ENCODE measurements around the gene GRIK5. TPM values are rescaled to one million over a fixed set of nuclear protein-coding genes. Genes with fewer than 3 reads are reported as not detected.

The GRIK5 gene
- total and polyA plus RNA-seq, 4 donors: 0.09 to 0.42 (median 0.17) TPM; not detected in 1

DNA sequence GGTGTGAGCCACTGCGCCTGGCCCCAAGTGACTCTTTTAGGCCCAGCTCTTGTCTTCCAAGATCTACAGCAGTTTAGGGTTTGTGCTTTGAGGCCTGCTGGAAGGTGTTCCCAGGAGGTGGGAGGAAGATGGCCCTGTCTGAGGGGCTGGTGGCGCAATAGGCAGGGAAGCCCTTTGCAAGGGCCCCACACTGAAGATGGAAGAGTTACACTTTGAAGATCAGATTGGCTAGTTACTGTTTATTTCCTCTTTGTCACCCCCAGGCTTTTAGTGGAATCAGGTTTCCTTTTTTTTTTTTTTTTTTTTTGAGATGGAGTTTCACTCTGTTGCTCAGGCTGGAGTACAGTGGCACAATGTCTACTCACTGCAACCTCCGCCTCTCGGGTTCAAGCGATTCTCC, 109.0 kb downstream of the GRIK5 start:
- H3K9me3 ChIP-seq (ENCODE audit: control insufficient read depth in 4 of 4, low read length in 3 of 4): no peaks in the 10 kb centered on the region
- peaks cover 0 to 14% (median 8%) of the 10 kb centered on the region in 4 donors for H3K4me1 ChIP-seq (ENCODE audit: control insufficient read depth in 4 of 4, insufficient read depth in 4 of 4, low read length in 3 of 4)
- no peak overlapping the region for H3K9ac ChIP-seq (ENCODE audit: low read depth in 1 of 2, low read length in 2 of 2)
- no peak for DNase-seq (ENCODE audit: low spot score)
- peaks cover 0 to 4% (median 1%) of the 10 kb centered on the region in 4 donors for H3K36me3 ChIP-seq (ENCODE audit: control insufficient read depth in 4 of 4, insufficient read depth in 3 of 4, low read depth in 1 of 4, low read length in 3 of 4)
- H3K27ac ChIP-seq (ENCODE audit: low read depth in 1 of 2, low read length in 2 of 2): no peak overlapping the region
- no peak for TF ChIP-seq GABPA (IDR thresholded peaks at IDR 0.05 in 1 of 2, conservative IDR thresholded peaks at IDR 0.05 in 1 of 2)
- TF ChIP-seq TAF1 (conservative IDR thresholded peaks at IDR 0.05): no peak
- TF ChIP-seq, protein P1, sequence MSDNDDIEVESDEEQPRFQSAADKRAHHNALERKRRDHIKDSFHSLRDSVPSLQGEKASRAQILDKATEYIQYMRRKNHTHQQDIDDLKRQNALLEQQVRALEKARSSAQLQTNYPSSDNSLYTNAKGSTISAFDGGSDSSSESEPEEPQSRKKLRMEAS (IDR thresholded peaks at IDR 0.05): no peak
- TF ChIP-seq ZBTB33 (IDR thresholded peaks at IDR 0.05): no peak
- no peak for TF ChIP-seq YY1 (IDR thresholded peaks at IDR 0.05)
- no peak for TF ChIP-seq ATF3 (IDR thresholded peaks at IDR 0.05)
- no peak for TF ChIP-seq SP1 (IDR thresholded peaks at IDR 0.05)
- TF ChIP-seq RXRA (IDR thresholded peaks at IDR 0.05): no peak
- TF ChIP-seq FOXA2 (IDR thresholded peaks at IDR 0.05): no peak
- WGBS: 97% methylated on average over 5 of the region's 5 CpGs
- no peak overlapping the region for H3K4me3 ChIP-seq (ENCODE audit: low read depth in 1 of 3, low read length in 3 of 3)
- H3K27me3 ChIP-seq (ENCODE audit: control insufficient read depth in 4 of 4, insufficient read depth in 4 of 4, low read length in 3 of 4): no peaks in the 10 kb centered on the region

DNA sequence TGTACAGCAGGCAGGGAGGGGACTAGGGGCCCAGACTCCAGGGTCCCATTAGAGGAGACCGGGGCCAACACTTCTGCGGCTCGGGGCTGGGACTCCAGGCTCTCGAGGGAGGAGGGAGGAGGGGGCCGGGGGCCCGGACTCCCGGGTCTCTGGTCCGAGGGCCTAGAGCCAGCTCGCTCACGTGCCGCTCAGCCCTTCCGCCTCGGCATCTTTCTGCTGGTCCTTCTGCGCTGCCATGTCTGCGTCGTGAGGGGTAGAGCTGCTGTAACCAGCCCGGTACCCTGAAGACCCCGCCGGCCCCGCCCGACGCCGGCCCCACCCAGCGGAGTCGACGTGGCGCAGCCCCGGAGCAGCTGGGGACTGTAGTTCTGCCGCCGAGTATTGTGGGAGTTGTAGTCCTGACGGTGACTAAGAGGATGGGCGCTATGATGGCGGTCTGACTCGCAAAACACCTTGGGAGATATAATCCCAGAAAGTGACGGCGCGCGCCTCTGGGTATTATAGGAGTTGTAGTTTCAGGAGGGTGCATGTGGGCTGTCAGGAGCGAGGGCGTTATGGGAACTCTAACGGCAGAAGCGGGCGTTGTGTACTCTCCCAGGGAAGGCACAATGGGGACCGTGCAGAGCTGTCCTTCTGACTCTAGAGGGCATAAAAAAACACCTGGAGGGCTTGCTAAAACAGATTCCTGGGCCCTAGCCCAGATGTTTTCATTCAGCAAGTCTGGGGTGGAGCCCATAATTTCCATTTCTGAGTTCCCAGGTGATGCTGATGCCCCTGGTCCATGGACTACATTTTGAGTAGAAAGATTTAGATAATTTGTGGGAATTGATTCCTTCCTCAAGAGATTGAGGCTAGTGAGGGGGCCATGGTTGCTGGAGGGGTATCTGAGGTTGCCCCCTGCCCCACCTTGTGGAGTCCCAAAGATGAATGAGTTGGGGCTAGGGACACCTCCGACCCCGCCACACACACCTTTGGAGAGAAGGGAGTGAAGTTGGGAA, 110.7 kb downstream of the GRIK5 start, which contains the start of gene RABAC1:
TSS of gene RABAC1 (minus strand) at position 266 of the 998 bp plus-strand sequence. CDS start at position 237, 29 bp downstream.
- Histone ChIP-seq H3K9ac (ENCODE audit: low read depth in 1 of 2, low read length in 2 of 2) (peak within 1 kb of the TSS; percentile 10 to 30), H3K9me3 (ENCODE audit: control insufficient read depth in 4 of 4, low read length in 3 of 4) (no peaks in the 10 kb centered on the region), H3K4me3 (ENCODE audit: low read depth in 1 of 3, low read length in 3 of 3) (peak within 1 kb of the TSS; percentile 62 to 86 (median 86)), H3K36me3 (ENCODE audit: control insufficient read depth in 4 of 4, insufficient read depth in 3 of 4, low read depth in 1 of 4, low read length in 3 of 4) (peaks cover 0 to 6% (median 2%) of the 10 kb centered on the region in 4 donors), H3K27me3 (ENCODE audit: control insufficient read depth in 4 of 4, insufficient read depth in 4 of 4, low read length in 3 of 4) (no peaks in the 10 kb centered on the region), H3K27ac (ENCODE audit: low read depth in 1 of 2, low read length in 2 of 2) (peak within 1 kb of the TSS; percentile 80), H3K4me1 (ENCODE audit: control insufficient read depth in 4 of 4, insufficient read depth in 4 of 4, low read length in 3 of 4) (peaks cover 0 to 14% (median 8%) of the 10 kb centered on the region in 4 donors)
- no peak for TF ChIP-seq FOXA1 (IDR thresholded peaks at IDR 0.05)
- TF ChIP-seq, protein P2, sequence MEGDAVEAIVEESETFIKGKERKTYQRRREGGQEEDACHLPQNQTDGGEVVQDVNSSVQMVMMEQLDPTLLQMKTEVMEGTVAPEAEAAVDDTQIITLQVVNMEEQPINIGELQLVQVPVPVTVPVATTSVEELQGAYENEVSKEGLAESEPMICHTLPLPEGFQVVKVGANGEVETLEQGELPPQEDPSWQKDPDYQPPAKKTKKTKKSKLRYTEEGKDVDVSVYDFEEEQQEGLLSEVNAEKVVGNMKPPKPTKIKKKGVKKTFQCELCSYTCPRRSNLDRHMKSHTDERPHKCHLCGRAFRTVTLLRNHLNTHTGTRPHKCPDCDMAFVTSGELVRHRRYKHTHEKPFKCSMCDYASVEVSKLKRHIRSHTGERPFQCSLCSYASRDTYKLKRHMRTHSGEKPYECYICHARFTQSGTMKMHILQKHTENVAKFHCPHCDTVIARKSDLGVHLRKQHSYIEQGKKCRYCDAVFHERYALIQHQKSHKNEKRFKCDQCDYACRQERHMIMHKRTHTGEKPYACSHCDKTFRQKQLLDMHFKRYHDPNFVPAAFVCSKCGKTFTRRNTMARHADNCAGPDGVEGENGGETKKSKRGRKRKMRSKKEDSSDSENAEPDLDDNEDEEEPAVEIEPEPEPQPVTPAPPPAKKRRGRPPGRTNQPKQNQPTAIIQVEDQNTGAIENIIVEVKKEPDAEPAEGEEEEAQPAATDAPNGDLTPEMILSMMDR (IDR thresholded peaks at IDR 0.05; ENCODE audit: low read depth, low read length, missing input control): no peak
- peak; percentile 16 for TF ChIP-seq TAF1 (conservative IDR thresholded peaks at IDR 0.05)
- peak; percentile 97 for TF ChIP-seq YY1 (IDR thresholded peaks at IDR 0.05)
- peak; percentile 48 for TF ChIP-seq ZBTB33 (IDR thresholded peaks at IDR 0.05)
- peak in 1 of 2 donors; percentile 30 for TF ChIP-seq JUND (IDR thresholded peaks at IDR 0.05)
- TF ChIP-seq NR2F2 (IDR thresholded peaks at IDR 0.05): no peak
- TF ChIP-seq, protein P3, sequence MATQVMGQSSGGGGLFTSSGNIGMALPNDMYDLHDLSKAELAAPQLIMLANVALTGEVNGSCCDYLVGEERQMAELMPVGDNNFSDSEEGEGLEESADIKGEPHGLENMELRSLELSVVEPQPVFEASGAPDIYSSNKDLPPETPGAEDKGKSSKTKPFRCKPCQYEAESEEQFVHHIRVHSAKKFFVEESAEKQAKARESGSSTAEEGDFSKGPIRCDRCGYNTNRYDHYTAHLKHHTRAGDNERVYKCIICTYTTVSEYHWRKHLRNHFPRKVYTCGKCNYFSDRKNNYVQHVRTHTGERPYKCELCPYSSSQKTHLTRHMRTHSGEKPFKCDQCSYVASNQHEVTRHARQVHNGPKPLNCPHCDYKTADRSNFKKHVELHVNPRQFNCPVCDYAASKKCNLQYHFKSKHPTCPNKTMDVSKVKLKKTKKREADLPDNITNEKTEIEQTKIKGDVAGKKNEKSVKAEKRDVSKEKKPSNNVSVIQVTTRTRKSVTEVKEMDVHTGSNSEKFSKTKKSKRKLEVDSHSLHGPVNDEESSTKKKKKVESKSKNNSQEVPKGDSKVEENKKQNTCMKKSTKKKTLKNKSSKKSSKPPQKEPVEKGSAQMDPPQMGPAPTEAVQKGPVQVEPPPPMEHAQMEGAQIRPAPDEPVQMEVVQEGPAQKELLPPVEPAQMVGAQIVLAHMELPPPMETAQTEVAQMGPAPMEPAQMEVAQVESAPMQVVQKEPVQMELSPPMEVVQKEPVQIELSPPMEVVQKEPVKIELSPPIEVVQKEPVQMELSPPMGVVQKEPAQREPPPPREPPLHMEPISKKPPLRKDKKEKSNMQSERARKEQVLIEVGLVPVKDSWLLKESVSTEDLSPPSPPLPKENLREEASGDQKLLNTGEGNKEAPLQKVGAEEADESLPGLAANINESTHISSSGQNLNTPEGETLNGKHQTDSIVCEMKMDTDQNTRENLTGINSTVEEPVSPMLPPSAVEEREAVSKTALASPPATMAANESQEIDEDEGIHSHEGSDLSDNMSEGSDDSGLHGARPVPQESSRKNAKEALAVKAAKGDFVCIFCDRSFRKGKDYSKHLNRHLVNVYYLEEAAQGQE (IDR thresholded peaks at IDR 0.05): peak; percentile 8
- peak; percentile 34 for TF ChIP-seq SP1 (IDR thresholded peaks at IDR 0.05)
- TF ChIP-seq GABPA (IDR thresholded peaks at IDR 0.05 in 1 of 2, conservative IDR thresholded peaks at IDR 0.05 in 1 of 2): peak in 1 of 2 donors; percentile 42
- peak; percentile 86 for DNase-seq (ENCODE audit: low spot score)
- WGBS: 5% methylated on average over 46 of the region's 46 CpGs

Data from liver (tissue), 9 donors.